Brain microvascular endothelial cell (primary cell): ENCODE data around the gene CNNM2.

ENCODE experiments used
- DNase-seq: peaks from one replicate; pipeline ENCODE4 v3.0.0-alpha.2; 2020
- H3K27ac ChIP-seq: fragments of 250-450 bp; sonication (Bioruptor Pico); 2 replicates; pipeline ENCODE4 v1.5.1; 2020; ENCODE audit warnings: mild to moderate bottlenecking, moderate library complexity
- H3K27me3 ChIP-seq: fragments of 250-450 bp; sonication (Bioruptor Pico); replicated peaks from 2 replicates; pipeline ENCODE4 v1.5.1; 2020; ENCODE audit warnings: mild to moderate bottlenecking
- H3K36me3 ChIP-seq: fragments of 250-450 bp; sonication (Bioruptor Pico); replicated peaks from 2 replicates; pipeline ENCODE4 v1.5.1; 2020; ENCODE audit warnings: mild to moderate bottlenecking
- H3K4me3 ChIP-seq: 2 replicates; pipeline ENCODE4 v1.5.1; 2011; ENCODE audit warnings: low read depth, mild to moderate bottlenecking, control low read depth, low read length, moderate library complexity
- CTCF ChIP-seq: IDR thresholded peaks from 2 replicates; pipeline ENCODE4 v1.5.1; 2011; ENCODE audit warnings: low read depth, mild to moderate bottlenecking, moderate library complexity, low read length, control low read depth, inconsistent platforms; ENCODE audit errors: missing control alignments
- in situ Hi-C: cut with HindIII; loops from 2 replicates; pipeline ENCODE4 v1.10.0; 2017; ENCODE audit warnings: low sequenced_read_pairs, low pct_ligation_motif_present

CNNM2 gene

DNA sequence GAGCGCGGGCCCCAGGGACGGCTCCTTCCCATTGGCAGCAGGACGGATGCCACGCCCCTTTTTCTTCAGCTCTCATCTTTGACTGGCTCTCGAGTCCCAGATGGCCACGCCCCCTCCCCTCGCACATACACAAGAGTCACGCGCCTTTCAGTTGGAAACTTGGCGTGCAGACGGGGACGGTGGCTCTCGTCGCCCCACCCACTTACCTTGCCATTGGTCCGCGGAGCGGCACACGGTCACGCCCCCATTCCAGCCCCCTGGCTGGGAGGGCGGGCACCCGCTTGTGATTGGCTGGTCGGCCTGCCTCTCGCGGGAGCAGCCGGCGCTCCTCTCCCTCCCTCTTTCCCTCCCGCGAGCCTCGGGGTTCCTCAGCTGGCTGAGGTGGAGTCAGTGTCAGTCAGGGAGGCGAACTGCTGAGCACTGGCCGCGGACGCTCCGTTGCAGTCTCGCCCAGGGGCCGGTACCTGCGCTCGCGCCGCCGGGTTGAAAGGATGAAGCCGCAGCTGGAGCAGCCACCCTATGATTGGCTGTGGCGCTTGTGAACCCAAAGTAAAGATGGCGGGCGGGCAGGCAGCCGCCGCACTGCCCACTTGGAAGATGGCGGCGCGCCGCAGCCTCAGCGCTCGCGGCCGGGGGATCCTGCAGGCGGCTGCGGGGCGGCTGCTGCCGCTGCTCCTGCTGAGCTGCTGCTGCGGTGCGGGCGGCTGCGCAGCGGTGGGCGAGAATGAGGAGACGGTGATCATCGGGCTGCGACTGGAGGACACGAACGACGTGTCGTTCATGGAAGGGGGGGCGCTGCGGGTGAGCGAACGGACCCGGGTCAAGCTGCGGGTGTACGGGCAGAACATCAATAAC is at the start of gene CNNM2:
TSS of gene CNNM2 (plus strand) at position 333 of the 855 bp plus-strand sequence. CDS start at position 520, 187 bp downstream.
- DNase-seq = peak; percentile 100
- H3K4me3 ChIP-seq = peak within 1 kb of the TSS; percentile 91
- in situ Hi-C loops = loop anchor here (25.0 kb wide), 1 partner anchor 181 kb away; the partner anchor contains the start of gene WBP1L
- no peak for TF ChIP-seq CTCF
- H3K27me3 ChIP-seq = no peaks in the 10 kb centered on the region
- H3K36me3 ChIP-seq = no peaks in the 10 kb centered on the region
- peak within 1 kb of the TSS; percentile 76 for H3K27ac ChIP-seq

GRCh38 chr10:102868911-102869257 is 49.2 kb upstream of the CNNM2 start:
- in situ Hi-C loops = no loop called here
- Histone ChIP-seq H3K36me3 (no peaks in the 10 kb centered on the region), H3K27me3 (no peaks in the 10 kb centered on the region), H3K4me3 (peak overlapping the region; percentile 59), H3K27ac (no peak overlapping the region)
- no peak for DNase-seq
- no peak for TF ChIP-seq CTCF

GRCh38 chr10:102869258-102870198 is 48.6 kb upstream of the CNNM2 start, which contains the start of gene AS3MT:
AS3MT (plus strand) TSS chr10:102869470; CDS start chr10:102869593, 123 bp downstream.
- H3K4me3 ChIP-seq = peak within 1 kb of the TSS; percentile 59
- no peak within 1 kb of the TSS for H3K27ac ChIP-seq
- no peaks in the 10 kb centered on the region for H3K36me3 ChIP-seq
- H3K27me3 ChIP-seq = no peaks in the 10 kb centered on the region
- no peak for DNase-seq
- in situ Hi-C loops = no loop called here
- TF ChIP-seq CTCF = no peak

DNA sequence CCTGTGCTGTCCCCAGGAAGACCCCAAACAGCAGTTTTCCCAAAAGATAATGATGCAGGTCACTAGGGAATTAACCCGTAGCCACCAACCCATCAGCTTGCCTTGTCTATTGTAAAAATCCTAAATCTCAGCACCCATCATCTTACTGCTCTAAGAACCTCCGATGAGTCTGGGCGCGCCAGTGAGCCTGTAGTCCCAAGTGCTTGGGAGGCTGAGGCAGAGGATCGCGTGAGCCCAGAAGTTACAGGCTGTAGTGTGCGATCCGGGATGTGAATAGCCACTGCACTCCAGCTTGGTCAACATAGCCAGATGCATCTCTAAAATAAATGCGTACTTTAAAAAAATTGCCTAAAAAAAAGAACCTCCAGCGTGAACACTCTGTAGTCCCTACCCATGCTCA is 47.9 kb upstream of the CNNM2 start:
- no peak for DNase-seq
- in situ Hi-C loops = no loop called here
- H3K4me3 ChIP-seq = peak overlapping the region; percentile 59

GRCh38 chr10:102872163-102872562 is 45.9 kb upstream of the CNNM2 start:
- TF ChIP-seq CTCF = no peak
- Histone ChIP-seq H3K4me3 (no peak overlapping the region), H3K27ac (no peak overlapping the region), H3K36me3 (no peaks in the 10 kb centered on the region), H3K27me3 (no peaks in the 10 kb centered on the region)
- no peak for DNase-seq
- in situ Hi-C loops = no loop called here

More for the DNA sequence above, 47.9 kb upstream of the CNNM2 start:
- Histone ChIP-seq H3K27me3 (no peaks in the 10 kb centered on the region), H3K36me3 (no peaks in the 10 kb centered on the region), H3K27ac (no peak overlapping the region)
- no peak for TF ChIP-seq CTCF
